HEK293 (cell line): ENCODE data around the gene STX4.

ENCODE experiments used
- ATF2 ChIP-seq: fragments of 450-650 bp; formaldehyde crosslinking; IDR thresholded peaks from 2 replicates; pipeline ENCODE4 v1.5.1; 2016; ENCODE audit warnings: missing biosample characterization, missing genetic modification characterization, low read depth
- EGR2 ChIP-seq: fragments of 450-650 bp; formaldehyde crosslinking; IDR thresholded peaks from 2 replicates; pipeline ENCODE4 v1.5.1; 2016; ENCODE audit warnings: low read depth, missing biosample characterization, missing genetic modification characterization
- KLF17 ChIP-seq: fragments of 450-650 bp; formaldehyde crosslinking; IDR thresholded peaks from 2 replicates; pipeline ENCODE4 v1.5.1; 2016; ENCODE audit warnings: missing biosample characterization, missing genetic modification characterization
- MYNN ChIP-seq: fragments of 450-650 bp; formaldehyde crosslinking; IDR thresholded peaks from 2 replicates; pipeline ENCODE4 v1.5.1; 2016; ENCODE audit warnings: missing biosample characterization, missing genetic modification characterization, borderline replicate concordance
- PRDM1 ChIP-seq: fragments of 450-650 bp; formaldehyde crosslinking; IDR thresholded peaks from 2 replicates; pipeline ENCODE4; 2016; ENCODE audit warnings: missing biosample characterization, missing genetic modification characterization
- SCRT2 ChIP-seq: fragments of 450-650 bp; formaldehyde crosslinking; IDR thresholded peaks from 2 replicates; pipeline ENCODE4 v1.5.1; 2016; ENCODE audit warnings: missing biosample characterization, missing genetic modification characterization
- SETDB1 ChIP-seq: IDR thresholded peaks from one replicate; pipeline ENCODE4 v1.6.1; 2017; ENCODE audit warnings: mild to moderate bottlenecking, low read length, moderate library complexity, mixed read lengths; ENCODE audit not compliant: insufficient read length
- ZBTB10 ChIP-seq: fragments of 450-650 bp; formaldehyde crosslinking; IDR thresholded peaks from 2 replicates; pipeline ENCODE4 v1.5.1; 2016; ENCODE audit warnings: missing biosample characterization, missing genetic modification characterization
- ZBTB26 ChIP-seq: fragments of 450-650 bp; formaldehyde crosslinking; optimal IDR thresholded peaks from 2 replicates; pipeline ENCODE3; 2016; ENCODE audit warnings: missing biosample characterization, mild to moderate bottlenecking, missing genetic modification characterization
- ZBTB49 ChIP-seq: fragments of 450-650 bp; formaldehyde crosslinking; IDR thresholded peaks from 2 replicates; pipeline ENCODE4 v1.5.1; 2016; ENCODE audit warnings: missing biosample characterization, missing genetic modification characterization, low read depth
- ZBTB8A ChIP-seq: fragments of 450-650 bp; formaldehyde crosslinking; IDR thresholded peaks from 2 replicates; pipeline ENCODE4 v1.5.1; 2016; ENCODE audit warnings: missing biosample characterization, missing genetic modification characterization
- ZNF133 ChIP-seq: fragments of 450-650 bp; formaldehyde crosslinking; IDR thresholded peaks from 2 replicates; pipeline ENCODE4 v1.5.1; 2016; ENCODE audit warnings: missing biosample characterization, missing genetic modification characterization
- ZNF146 ChIP-seq: fragments of 450-650 bp; formaldehyde crosslinking; IDR thresholded peaks from 2 replicates; pipeline ENCODE4 v1.5.1; 2016; ENCODE audit warnings: missing biosample characterization, missing genetic modification characterization
- ZNF2 ChIP-seq: fragments of 450-650 bp; formaldehyde crosslinking; IDR thresholded peaks from 2 replicates; pipeline ENCODE4 v1.5.1; 2016; ENCODE audit warnings: missing biosample characterization, missing genetic modification characterization
- ZNF223 ChIP-seq: fragments of 450-650 bp; formaldehyde crosslinking; IDR thresholded peaks from 2 replicates; pipeline ENCODE4 v1.5.1; 2016; ENCODE audit warnings: missing biosample characterization, missing genetic modification characterization
- ZNF266 ChIP-seq: fragments of 450-650 bp; formaldehyde crosslinking; IDR thresholded peaks from 2 replicates; pipeline ENCODE4 v1.5.1; 2016; ENCODE audit warnings: missing biosample characterization, missing genetic modification characterization, low read depth
- ZNF311 ChIP-seq: fragments of 450-650 bp; formaldehyde crosslinking; IDR thresholded peaks from 2 replicates; pipeline ENCODE4 v1.5.1; 2017; ENCODE audit warnings: missing biosample characterization, missing genetic modification characterization, borderline replicate concordance
- ZNF324 ChIP-seq: fragments of 450-650 bp; formaldehyde crosslinking; IDR thresholded peaks from 2 replicates; pipeline ENCODE4 v1.5.1; 2016; ENCODE audit warnings: missing biosample characterization, missing genetic modification characterization
- ZNF354C ChIP-seq: fragments of 450-650 bp; formaldehyde crosslinking; IDR thresholded peaks from 2 replicates; pipeline ENCODE4 v1.5.1; 2016; ENCODE audit warnings: missing biosample characterization, missing genetic modification characterization, low read depth, borderline replicate concordance
- ZNF404 ChIP-seq: fragments of 450-650 bp; formaldehyde crosslinking; IDR thresholded peaks from 2 replicates; pipeline ENCODE4 v1.5.1; 2017; ENCODE audit warnings: missing biosample characterization, missing genetic modification characterization
- ZNF416 ChIP-seq: fragments of 450-650 bp; formaldehyde crosslinking; IDR thresholded peaks from 2 replicates; pipeline ENCODE4 v1.5.1; 2016; ENCODE audit warnings: missing biosample characterization, missing genetic modification characterization
- ZNF426 ChIP-seq: fragments of 450-650 bp; formaldehyde crosslinking; IDR thresholded peaks from 2 replicates; pipeline ENCODE4 v1.5.1; 2017; ENCODE audit warnings: missing biosample characterization, missing genetic modification characterization, mild to moderate bottlenecking, inconsistent platforms, moderate library complexity
- ZNF473 ChIP-seq: fragments of 450-650 bp; formaldehyde crosslinking; IDR thresholded peaks from 2 replicates; pipeline ENCODE4 v1.5.1; 2017; ENCODE audit warnings: missing biosample characterization, missing genetic modification characterization
- ZNF558 ChIP-seq: fragments of 450-650 bp; formaldehyde crosslinking; IDR thresholded peaks from 2 replicates; pipeline ENCODE4 v1.5.1; 2016; ENCODE audit warnings: missing biosample characterization, missing genetic modification characterization
- ZNF623 ChIP-seq: fragments of 450-650 bp; formaldehyde crosslinking; IDR thresholded peaks from 2 replicates; pipeline ENCODE4 v1.5.1; 2016; ENCODE audit warnings: missing biosample characterization, missing genetic modification characterization
- ZNF629 ChIP-seq: fragments of 450-650 bp; formaldehyde crosslinking; IDR thresholded peaks from 2 replicates; pipeline ENCODE4 v1.5.1; 2017; ENCODE audit warnings: missing biosample characterization, missing genetic modification characterization
- ZNF654 ChIP-seq: fragments of 450-650 bp; formaldehyde crosslinking; IDR thresholded peaks from 2 replicates; pipeline ENCODE4 v1.5.1; 2016; ENCODE audit warnings: low read depth, missing biosample characterization, missing genetic modification characterization
- ZNF692 ChIP-seq: fragments of 450-650 bp; formaldehyde crosslinking; IDR thresholded peaks from 2 replicates; pipeline ENCODE4 v1.5.1; 2016; ENCODE audit warnings: missing biosample characterization, missing genetic modification characterization
- ZNF768 ChIP-seq: fragments of 450-650 bp; formaldehyde crosslinking; IDR thresholded peaks from 2 replicates; pipeline ENCODE4 v1.5.1; 2018; ENCODE audit warnings: missing biosample characterization, mild to moderate bottlenecking, missing genetic modification characterization
- ZNF843 ChIP-seq: fragments of 450-650 bp; formaldehyde crosslinking; IDR thresholded peaks from 2 replicates; pipeline ENCODE4 v1.5.1; 2016; ENCODE audit warnings: missing biosample characterization, missing genetic modification characterization

STX4 gene

GRCh38 chr16:31033709-31034492 lies 543 bp downstream of the STX4 start (continued):
- no peak for TF ChIP-seq ZBTB26 (tag by site-specific recombination)
- TF ChIP-seq ATF2 (tag by site-specific recombination): no peak
- no peak for TF ChIP-seq ZBTB10 (tag by site-specific recombination)
- TF ChIP-seq ZNF629 (tag by site-specific recombination): 0 out of 2 replicates have a peak, but pooled peaks have one; percentile 16
- TF ChIP-seq SCRT2: peak; percentile 16; the same call in 1 of the 2 replicates
- peak; percentile 70 for TF ChIP-seq PRDM1 (tag by site-specific recombination)
- no peak for TF ChIP-seq ZNF146
- no peak for TF ChIP-seq ZNF311 (tag by site-specific recombination)
- no peak for TF ChIP-seq ZNF768
- TF ChIP-seq ZNF654 (tag by site-specific recombination): no peak
- no peak for TF ChIP-seq ZNF354C (tag by site-specific recombination)
- no peak for TF ChIP-seq EGR2
- peak; percentile 61; the same call in 1 of the 2 replicates for TF ChIP-seq ZNF324 (tag by site-specific recombination)
- no peak for TF ChIP-seq MYNN (tag by site-specific recombination)
- no peak for TF ChIP-seq ZNF404
- TF ChIP-seq ZNF416 (tag by site-specific recombination): no peak
- TF ChIP-seq ZNF473 (tag by site-specific recombination): no peak
- TF ChIP-seq ZBTB49 (tag by site-specific recombination): no peak
- no peak for TF ChIP-seq ZNF133 (tag by site-specific recombination)
- no peak for TF ChIP-seq ZNF426 (tag by site-specific recombination)
- TF ChIP-seq ZBTB8A (tag by site-specific recombination): no peak
- TF ChIP-seq KLF17 (tag by site-specific recombination): no peak; the same call in 1 of the 2 replicates
- TF ChIP-seq ZNF843: 0 out of 2 replicates have a peak, but pooled peaks have one; percentile 13
- 0 out of 2 replicates have a peak, but pooled peaks have one; percentile 57 for TF ChIP-seq ZNF692 (tag by site-specific recombination)
- no peak for TF ChIP-seq ZNF266 (tag by site-specific recombination)
- no peak for TF ChIP-seq ZNF223
- TF ChIP-seq ZNF623: 0 out of 2 replicates have a peak, but pooled peaks have one; percentile 11
- no peak for TF ChIP-seq ZNF2
- no peak for TF ChIP-seq SETDB1
- TF ChIP-seq ZNF558 (tag by site-specific recombination): no peak
